HepG2 (cell line): Measurements from ENCODE around the gene OARD1. TPM values are rescaled to one million over a fixed set of nuclear protein-coding genes. Genes with fewer than 3 reads are reported as not detected.
A peak's percentile ranks its signal among the peaks of the same experiment; 100 is the strongest.

ENCODE experiments used
- BRCA1 ChIP-seq: sonication (generic); formaldehyde crosslinking; IDR thresholded peaks from 2 replicates; pipeline ENCODE4 v1.4.0; 2020; ENCODE audit warnings: missing genetic modification reagents
- DZIP1 ChIP-seq: sonication (generic); formaldehyde crosslinking; IDR thresholded peaks from 2 replicates; pipeline ENCODE4 v1.5.0; 2020; ENCODE audit warnings: mild to moderate bottlenecking, missing genetic modification reagents
- EEA1 ChIP-seq: sonication (generic); formaldehyde crosslinking; IDR thresholded peaks from 2 replicates; pipeline ENCODE4 v1.5.1; 2020; ENCODE audit warnings: mild to moderate bottlenecking, missing genetic modification reagents, borderline replicate concordance
- HNRNPL ChIP-seq: fragments of 200-400 bp; formaldehyde crosslinking; IDR thresholded peaks from 2 replicates; pipeline ENCODE4 v1.6.1; 2017; ENCODE audit warnings: mild to moderate bottlenecking, low read depth, low read length
- KLF16 ChIP-seq, 2 experiments: sonication (generic) in 1 of 2; formaldehyde crosslinking in 1 of 2; IDR thresholded peaks; 2 replicates each; pipeline versions ENCODE4 v1.6.1 to v1.8.0; 2016 to 2023; ENCODE audit warnings: missing genetic modification reagents in 2 of 2, missing compliant biosample characterization in 1 of 2
- NCOA5 ChIP-seq: sonication (generic); formaldehyde crosslinking; IDR thresholded peaks from 2 replicates; pipeline ENCODE4 v1.4.0; 2020; ENCODE audit warnings: missing genetic modification reagents
- PTBP1 ChIP-seq: fragments of 200-400 bp; formaldehyde crosslinking; IDR thresholded peaks from 2 replicates; pipeline ENCODE4 v1.6.1; 2018; ENCODE audit warnings: low read length, low read depth; ENCODE audit not compliant: poor library complexity, severe bottlenecking
- RBAK ChIP-seq: sonication (generic); formaldehyde crosslinking; IDR thresholded peaks from 2 replicates; pipeline ENCODE4 v1.5.1; 2020; ENCODE audit warnings: mild to moderate bottlenecking, missing genetic modification reagents
- SAFB2 ChIP-seq: sonication (generic); formaldehyde crosslinking; IDR thresholded peaks from 2 replicates; pipeline ENCODE4 v1.5.1; 2020; ENCODE audit warnings: missing genetic modification reagents, low read depth, mild to moderate bottlenecking, borderline replicate concordance
- SETDB1 ChIP-seq: sonication (generic); formaldehyde crosslinking; IDR thresholded peaks from 2 replicates; pipeline ENCODE4 v1.5.1; 2020; ENCODE audit warnings: missing genetic modification reagents, mild to moderate bottlenecking, borderline replicate concordance
- SKI ChIP-seq: fragments of 450-650 bp; IDR thresholded peaks from one replicate; pipeline ENCODE4 v1.6.1; 2018; ENCODE audit warnings: mild to moderate bottlenecking; ENCODE audit not compliant: partially characterized antibody
- SP2 ChIP-seq: sonication (generic); formaldehyde crosslinking; IDR thresholded peaks from 2 replicates; pipeline ENCODE4 v1.5.1; 2020; ENCODE audit warnings: mild to moderate bottlenecking, missing genetic modification reagents
- TFDP2 ChIP-seq: sonication (generic); formaldehyde crosslinking; IDR thresholded peaks from 2 replicates; pipeline ENCODE4 v1.4.0; 2020; ENCODE audit warnings: missing genetic modification reagents
- ZBTB26 ChIP-seq: IDR thresholded peaks from 2 replicates; pipeline ENCODE4 v1.6.1; 2016; ENCODE audit warnings: missing compliant biosample characterization, missing genetic modification reagents, borderline replicate concordance
- ZFYVE20 ChIP-seq: sonication (generic); formaldehyde crosslinking; IDR thresholded peaks from 2 replicates; pipeline ENCODE4 v1.8.0; 2023; ENCODE audit warnings: low read depth, mild to moderate bottlenecking, moderate library complexity, missing genetic modification reagents, borderline replicate concordance
- ZNF251 ChIP-seq: sonication (generic); formaldehyde crosslinking; IDR thresholded peaks from 2 replicates; pipeline ENCODE4 v1.9.0; 2021; ENCODE audit warnings: mild to moderate bottlenecking, missing genetic modification reagents
- ZNF280D ChIP-seq: sonication (generic); formaldehyde crosslinking; IDR thresholded peaks from 2 replicates; pipeline ENCODE4 v1.5.1; 2020; ENCODE audit warnings: mild to moderate bottlenecking, missing genetic modification reagents
- ZNF552 ChIP-seq: sonication (generic); formaldehyde crosslinking; IDR thresholded peaks from 2 replicates; pipeline ENCODE4 v1.9.0; 2022; ENCODE audit warnings: missing genetic modification reagents, mild to moderate bottlenecking, borderline replicate concordance
- ZSCAN31 ChIP-seq: sonication (generic); formaldehyde crosslinking; IDR thresholded peaks from 2 replicates; pipeline ENCODE4 v1.5.0; 2020; ENCODE audit warnings: low read depth, mild to moderate bottlenecking, missing genetic modification reagents
- polyA plus RNA-seq, 8 experiments: library from polyadenylated mRNA; depleted of rRNA in 3 of 8; stranded (reverse) in 7 of 8; unstranded in 1 of 8; fragments of >200 nt; fragmentation: Illumina TruSeq in 4 of 8; extraction: Trizol in 4 of 8; gene quantifications; 2 replicates each; pipeline versions ENCODE4 v1.2.1 to v1.2.3, GENCODE V29; 2011 to 2016; ENCODE audit warnings: low read depth in 4 of 8, missing spikeins in 1 of 8, mixed read lengths in 1 of 8; ENCODE audit not compliant: insufficient read depth in 1 of 8
- total RNA-seq, 5 experiments: library from RNA; depleted of rRNA; stranded (reverse); fragments of >200 nt; fragmentation: Illumina TruSeq; extraction: Trizol; gene quantifications; 2 replicates each; pipeline ENCODE4 v1.2.3, GENCODE V29; 2016; ENCODE audit warnings: low read depth in 1 of 5

The OARD1 gene
- total and polyA plus RNA-seq, 2 of the 13 experiments (the other 11 are each of a cell fraction or from before 2014, with no cell fraction given) = 18.4 to 49.0 TPM

- 0 out of 2 replicates have a peak, but pooled peaks have one; percentile 40 for TF ChIP-seq ZNF280D
- TF ChIP-seq ZNF552 (CRISPR knock-in tag) = peak; percentile 54; the same call in 1 of the 2 replicates
- TF ChIP-seq NCOA5 (CRISPR knock-in tag) = no peak
- no peak for TF ChIP-seq ZNF251
- peak; percentile 47; the same call in 1 of the 2 replicates for TF ChIP-seq BRCA1 (CRISPR knock-in tag)
- peak; percentile 71 for TF ChIP-seq TFDP2 (CRISPR knock-in tag)
- TF ChIP-seq RBAK (CRISPR knock-in tag) = no peak
- TF ChIP-seq EEA1 = peak; percentile 33; the same call in 1 of the 2 replicates
- peak; percentile 55; the same call in 1 of the 2 replicates for TF ChIP-seq SP2
- TF ChIP-seq SKI = peak; percentile 40
- 0 out of 2 replicates have a peak, but pooled peaks have one; percentile 47 for TF ChIP-seq ZFYVE20 (CRISPR knock-in tag)
- TF ChIP-seq KLF16 (CRISPR knock-in tag; IDR thresholded peaks at IDR 0.05) = 0 out of 4 replicates have a peak, but pooled peaks of 1 of the 2 experiments have one; percentile 63
- TF ChIP-seq HNRNPL = peak; percentile 94
- 0 out of 2 replicates have a peak, but pooled peaks have one; percentile 32 for TF ChIP-seq ZSCAN31 (CRISPR knock-in tag)
- no peak for TF ChIP-seq ZBTB26 (CRISPR knock-in tag)
- peak; percentile 29 for TF ChIP-seq PTBP1
- TF ChIP-seq DZIP1 (CRISPR knock-in tag) = peak; percentile 94; the same call in 1 of the 2 replicates
- TF ChIP-seq SAFB2 = peak; percentile 51; the same call in 1 of the 2 replicates
- TF ChIP-seq SETDB1 (CRISPR knock-in tag) = 0 out of 2 replicates have a peak, but pooled peaks have one; percentile 42
Observed at GRCh38 chr6:41027799-41028560, 44.2 kb downstream of the OARD1 start (continued).
